GM12878 (cell line): ENCODE results near the gene DAAM2. TPM values are rescaled to one million over a fixed set of nuclear protein-coding genes. Genes with fewer than 3 reads are reported as not detected.

Source experiments
- ATAC-seq: fragments of 200-7000 bp; cut with Tn5 transposase; 3 replicates; pipeline ENCODE4 v1.9.1; 2020; ENCODE audit warnings: mild to moderate bottlenecking, moderate library complexity
- BruUV-seq: library from RNA; stranded (reverse); fragments of 400-500 nt; replicated peaks from 2 replicates; lab custom pipeline; 2021; lab: Mats Ljungman, UMichigan
- CTCF ChIA-PET: fragments of 300-600 bp; sonication (Branson Sonifier 250); formaldehyde crosslinking; extraction: SDS; loops from one replicate; lab custom pipeline; 2021; ENCODE audit warnings: inconsistent platforms; lab: Yijun Ruan, JAX
- POLR2A ChIA-PET: fragments of 350-600 bp; formaldehyde crosslinking; extraction: SDS; loops from one replicate; lab custom pipeline; 2021; ENCODE audit warnings: inconsistent platforms; lab: Charles Lee
- RAD21 ChIA-PET: fragments of 300-600 bp; sonication (Branson Sonifier 250); formaldehyde crosslinking; loops from one replicate; lab custom pipeline; 2023; ENCODE audit warnings: antibody characterized with exemption; ENCODE audit not compliant: unreplicated experiment; lab: Charles Lee
- SMC1A ChIA-PET: fragments of 300-600 bp; sonication (Branson Sonifier 250); formaldehyde crosslinking; loops from one replicate; lab custom pipeline; 2023; ENCODE audit not compliant: unreplicated experiment, uncharacterized antibody; lab: Charles Lee
- DNase-seq: peaks from one replicate; pipeline ENCODE4 v3.0.0-alpha.2; 2011; ENCODE audit warnings: low read depth, low spot score
- FAIRE-seq: peaks from 3 replicates; lab custom pipeline; 2011; peaks lifted over from hg19 to GRCh38; lab: Jason Lieb, UNC
- H2AFZ ChIP-seq: 2 replicates; pipeline ENCODE4 v1.6.0; 2011; ENCODE audit warnings: low read depth, low read length, control low read depth; ENCODE audit not compliant: control insufficient read depth
- H3K27ac ChIP-seq: 2 replicates; pipeline ENCODE4 v1.5.1; 2011; ENCODE audit warnings: control low read depth; ENCODE audit not compliant: control insufficient read depth, insufficient read depth
- H3K27me3 ChIP-seq, 2 experiments: replicated peaks in 1 of 2; 2 replicates each; pipeline versions ENCODE4 v1.6.0 to v1.6.1; 2011; ENCODE audit warnings: low read length in 1 of 2; ENCODE audit not compliant: control insufficient read depth in 2 of 2, insufficient read depth in 2 of 2
- H3K36me3 ChIP-seq, 2 experiments: 2 replicates each; pipeline ENCODE4 v1.5.1; 2011; ENCODE audit warnings: low read length in 1 of 2; ENCODE audit not compliant: control insufficient read depth in 2 of 2, insufficient read depth in 2 of 2
- H3K4me1 ChIP-seq: 2 replicates; pipeline ENCODE4 v1.6.1; 2011; ENCODE audit warnings: mild to moderate bottlenecking, low read length, moderate library complexity, mixed read lengths; ENCODE audit not compliant: control insufficient read depth, insufficient read depth
- H3K4me2 ChIP-seq: 2 replicates; pipeline ENCODE4 v1.6.0; 2011; ENCODE audit warnings: control low read depth; ENCODE audit not compliant: control insufficient read depth, insufficient read depth
- H3K4me3 ChIP-seq: fragments of 200-600 bp; sonication (generic); 2 replicates; pipeline ENCODE4 v1.5.1; 2016
- H3K79me2 ChIP-seq: 2 replicates; pipeline ENCODE4 v1.6.0; 2011; ENCODE audit warnings: low read length; ENCODE audit not compliant: control insufficient read depth, insufficient read depth
- H3K9ac ChIP-seq: 2 replicates; pipeline ENCODE4 v1.8.0; 2011; ENCODE audit warnings: low read length, control low read depth, mixed read lengths; ENCODE audit not compliant: control insufficient read depth, insufficient read depth
- H3K9me3 ChIP-seq: replicated peaks from 3 replicates; pipeline ENCODE4 v1.5.1; 2011; ENCODE audit warnings: mild to moderate bottlenecking, low read length; ENCODE audit not compliant: control insufficient read depth, insufficient read depth
- H4K20me1 ChIP-seq: 2 replicates; pipeline ENCODE4 v1.6.0; 2011; ENCODE audit not compliant: control insufficient read depth, insufficient read depth
- BMI1 ChIP-seq: fragments of 450-650 bp; IDR thresholded peaks from 2 replicates; pipeline ENCODE4 v1.6.1; 2016; ENCODE audit warnings: mild to moderate bottlenecking, moderate library complexity, borderline replicate concordance
- CHD4 ChIP-seq: fragments of 200-600 bp; sonication (generic); IDR thresholded peaks from 2 replicates; pipeline ENCODE4 v1.6.1; 2016; ENCODE audit warnings: mild to moderate bottlenecking
- EED ChIP-seq: sonication (generic); IDR thresholded peaks from 2 replicates; pipeline ENCODE4 v1.6.1; 2016; ENCODE audit warnings: antibody characterized with exemption, low read depth
- EP300 ChIP-seq, 2 experiments: fragments of 150-350 bp in 1 of 2; IDR thresholded peaks; 2 replicates each; pipeline ENCODE4 v1.6.1; 2011 to 2012; ENCODE audit warnings: low read depth in 2 of 2, low read length in 2 of 2, borderline replicate concordance in 1 of 2, improper control_type of control experiment in 1 of 2, inconsistent platforms in 1 of 2; ENCODE audit not compliant: control insufficient read depth in 1 of 2
- GABPA ChIP-seq: IDR thresholded peaks from 2 replicates; pipeline ENCODE4 v1.6.1; 2014; ENCODE audit warnings: antibody characterized with exemption, low read depth, mild to moderate bottlenecking, inconsistent platforms
- NR2C2 ChIP-seq: IDR thresholded peaks from 2 replicates; pipeline ENCODE4 v1.6.1; 2011; ENCODE audit warnings: borderline replicate concordance, low read depth; ENCODE audit not compliant: control insufficient read depth, insufficient read length
- PBX3 ChIP-seq: IDR thresholded peaks from 2 replicates; pipeline ENCODE4 v1.6.1; 2011; ENCODE audit warnings: mild to moderate bottlenecking, low read depth, low read length, moderate library complexity; ENCODE audit not compliant: insufficient replicate concordance
- PKNOX1 ChIP-seq: fragments of 450-650 bp; IDR thresholded peaks from 2 replicates; pipeline ENCODE4 v1.6.1; 2016; ENCODE audit warnings: mild to moderate bottlenecking
- RCOR1 ChIP-seq: conservative IDR thresholded peaks from 2 replicates; pipeline ENCODE4 v1.6.1; 2012; ENCODE audit warnings: low read depth, low read length, improper control_type of control experiment
- RELA ChIP-seq: fragments of 450-650 bp; IDR thresholded peaks from 2 replicates; pipeline ENCODE4 v1.8.0; 2014; ENCODE audit warnings: borderline replicate concordance; ENCODE audit not compliant: partially characterized antibody
- SIX5 ChIP-seq: IDR thresholded peaks from 2 replicates; pipeline ENCODE4 v1.6.1; 2011; ENCODE audit warnings: mild to moderate bottlenecking, low read depth, low read length, moderate library complexity; ENCODE audit not compliant: severe bottlenecking
- SUPT20H ChIP-seq: IDR thresholded peaks from 2 replicates; pipeline ENCODE4 v1.6.1; 2011; ENCODE audit warnings: low read depth, mild to moderate bottlenecking, low read length, moderate library complexity, borderline replicate concordance; ENCODE audit not compliant: control insufficient read depth
- TARDBP ChIP-seq: IDR thresholded peaks from 2 replicates; pipeline ENCODE4 v1.6.1; 2016; ENCODE audit warnings: borderline replicate concordance
- TCF12 ChIP-seq: IDR thresholded peaks from 2 replicates; pipeline ENCODE4 v1.6.1; 2011; ENCODE audit warnings: low read depth, mild to moderate bottlenecking, low read length
- USF2 ChIP-seq: IDR thresholded peaks from 2 replicates; pipeline ENCODE4 v1.6.1; 2011; ENCODE audit warnings: low read depth, low read length, improper control_type of control experiment, borderline replicate concordance
- YBX1 ChIP-seq: fragments of 450-650 bp; IDR thresholded peaks from 2 replicates; pipeline ENCODE4 v1.6.1; 2016; ENCODE audit warnings: antibody characterized with exemption
- ZBTB4 ChIP-seq: fragments of 450-650 bp; formaldehyde crosslinking; IDR thresholded peaks from 2 replicates; pipeline ENCODE4 v1.4.0; 2022; ENCODE audit warnings: mild to moderate bottlenecking, moderate library complexity
- ZSCAN29 ChIP-seq: fragments of 450-650 bp; IDR thresholded peaks from 2 replicates; pipeline ENCODE4 v1.6.1; 2017; ENCODE audit warnings: mild to moderate bottlenecking, moderate library complexity
- WGBS: methylation state at CpG from one replicate; pipeline ENCODE4 v1.1.6; 2016; ENCODE audit warnings: low lambda C conversion rate; ENCODE audit not compliant: insufficient replicate concordance, insufficient coverage; ENCODE audit errors: missing lambda C conversion rate; 5-methylcytosine and 5-hydroxymethylcytosine counted together
- in situ Hi-C: fragments of 300-500 bp; cut with MboI; formaldehyde crosslinking; loops from 9 replicates; pipeline ENCODE4 v1.14.3; 2018; ENCODE audit warnings: mixed read lengths
- intact Hi-C: fragments of 100-400 bp; cut with micrococcal nuclease; formaldehyde crosslinking; loops from one replicate; pipeline ENCODE4 v1.14.2; 2022; ENCODE audit not compliant: unreplicated experiment
- polyA plus RNA-seq, 11 experiments: library from polyadenylated mRNA; depleted of rRNA in 4 of 11; unstranded in 6 of 11; stranded (reverse) in 5 of 11; fragments of >200 nt; fragmentation: Nextera tagmentation in 4 of 11; fragmentation: Illumina TruSeq in 1 of 11; extraction: Ambion mirVana in 4 of 11; extraction: Trizol in 1 of 11; gene quantifications; 1 replicate in 1 of 11; 2 replicates in 10 of 11; pipeline versions ENCODE4 v1.2.1 to v1.2.3, GENCODE V29; 2011 to 2016; ENCODE audit warnings: inconsistent platforms in 2 of 11, missing spikeins in 2 of 11, low read depth in 1 of 11
- total RNA-seq, 4 experiments: library from RNA; depleted of rRNA in 3 of 4; stranded (reverse); fragments of >200 nt in 3 of 4; fragmentation: Illumina TruSeq in 1 of 4; extraction: Trizol in 1 of 4; gene quantifications; 2 replicates each; pipeline versions ENCODE4 v1.2.1 to v1.2.3, GENCODE V29; 2013 to 2021

DAAM2 gene
- total and polyA plus RNA-seq, 10 of the 15 experiments (the other 5 are each of a cell fraction or from before 2014, with no cell fraction given) = 0.05 to 0.22 TPM; not detected in 8

GRCh38 chr6:39772559-39773273 is 19.5 kb upstream of the DAAM2 start:
- DNase-seq (no peak), ATAC-seq (no peak), FAIRE-seq (no peak)
- CTCF ChIA-PET = interaction anchor here (1.5 to 1.8 kb wide), 3 partner anchors 14 to 93 kb away, joined by 3 to 4 read pairs (median 4); no protein-coding TSS in a partner anchor
- Histone ChIP-seq H3K4me2 (no peak overlapping the region), H3K9ac (no peak overlapping the region), H3K4me3 (no peak overlapping the region), H2AFZ (no peak overlapping the region), H3K79me2 (no peaks in the 10 kb centered on the region), H3K27ac (no peak overlapping the region), H3K27me3 (no peaks in the 10 kb centered on the region), H3K4me1 (no peaks in the 10 kb centered on the region), H4K20me1 (no peaks in the 10 kb centered on the region), H3K36me3 (no peaks in the 10 kb centered on the region), H3K9me3 (no peaks in the 10 kb centered on the region)
- RAD21 ChIA-PET = interaction anchor here (0.6 kb wide), 1 partner anchor 92 kb away, joined by 3 read pairs; no protein-coding TSS in a partner anchor
- SMC1A ChIA-PET = interaction anchor here (0.6 to 1.5 kb wide), 3 partner anchors 19 to 80 kb away, joined by 3 read pairs; no protein-coding TSS in a partner anchor
- BruUV-seq = no TSS peak
- no peak for TF ChIP-seq TCF12
- no peak for TF ChIP-seq CHD4
- TF ChIP-seq SUPT20H = no peak
- no peak for TF ChIP-seq GABPA
- no peak for TF ChIP-seq RCOR1
- no peak for TF ChIP-seq SIX5
- no peak for TF ChIP-seq PBX3
- no peak for TF ChIP-seq TARDBP
- TF ChIP-seq EED = no peak
- TF ChIP-seq PKNOX1 = no peak
- no peak for TF ChIP-seq RELA
- TF ChIP-seq USF2 = no peak
- TF ChIP-seq BMI1 = no peak
- no peak for TF ChIP-seq ZBTB4 (CRISPR knock-in tag)
- TF ChIP-seq EP300 (IDR thresholded peaks at IDR 0.05; ENCODE audit: borderline replicate concordance in 1 of 2, control insufficient read depth in 1 of 2, low read depth in 2 of 2, low read length in 2 of 2) = no peak
- no peak for TF ChIP-seq ZSCAN29
- TF ChIP-seq YBX1 = no peak
- TF ChIP-seq NR2C2 = no peak
- WGBS = 6% methylated on average over 6 of the region's 6 CpGs
- POLR2A ChIA-PET = no interaction called here
- intact Hi-C loops = no loop called here
- in situ Hi-C loops = no loop called here
